ENCODE data around the gene PPME1.
"Not testable (repeated sequence)": the region's sequence is repeated elsewhere in the genome, so short reads cannot be mapped to it uniquely, and the experiment has no call there.

DNA sequence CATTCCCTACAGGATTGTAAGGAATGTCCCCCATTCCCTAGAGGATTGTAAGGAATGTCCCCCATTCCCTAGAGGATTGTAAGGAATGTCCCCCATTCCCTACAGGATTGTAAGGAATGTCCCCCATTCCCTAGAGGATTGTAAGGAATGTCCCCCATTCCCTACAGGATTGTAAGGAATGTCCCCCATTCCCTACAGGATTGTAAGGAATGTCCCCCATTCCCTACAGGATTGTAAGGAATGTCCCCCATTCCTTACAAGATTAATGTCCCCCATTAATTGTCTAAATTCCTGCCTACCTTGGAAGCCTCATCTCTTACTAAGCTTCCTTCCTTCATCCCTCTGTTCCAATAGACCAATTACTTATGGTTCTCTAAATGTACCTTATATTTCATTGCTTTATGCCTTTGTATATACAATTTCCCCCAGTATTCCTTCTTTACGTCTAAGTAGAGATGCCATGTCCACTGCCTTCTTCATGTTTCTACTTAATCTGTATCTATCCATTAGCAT lies 31.1 kb upstream of the PPME1 start:
- not testable (repeated sequence) for TF ChIP-seq CTBP1 (IDR thresholded peaks at IDR 0.05; ENCODE audit: borderline replicate concordance); LEF1 (IDR thresholded peaks at IDR 0.05; ENCODE audit: borderline replicate concordance); HDGF (IDR thresholded peaks at IDR 0.05; ENCODE audit: borderline replicate concordance); BHLHE40 (IDR thresholded peaks at IDR 0.05; ENCODE audit: borderline replicate concordance); FOXA1 (IDR thresholded peaks at IDR 0.05)
